Activated naive CD8-positive, alpha-beta T cell (primary cell): ENCODE measurements around the gene ONECUT3.

Experiments
- H3K27ac Mint-ChIP-seq: one replicate; pipeline ENCODE4 v1.8.0; 2021; ENCODE audit warnings: mixed read lengths
- H3K27me3 Mint-ChIP-seq: one replicate; pipeline ENCODE4 v1.8.0; 2021; ENCODE audit warnings: mixed read lengths
- H3K36me3 Mint-ChIP-seq: one replicate; pipeline ENCODE4 v1.8.0; 2021; ENCODE audit warnings: mixed read lengths
- H3K4me1 Mint-ChIP-seq: one replicate; pipeline ENCODE4 v1.8.0; 2021; ENCODE audit warnings: low read depth, mixed read lengths
- H3K4me3 Mint-ChIP-seq: one replicate; pipeline ENCODE4 v1.8.0; 2021; ENCODE audit warnings: mild to moderate bottlenecking, mixed read lengths
- H3K9me3 Mint-ChIP-seq: one replicate; pipeline ENCODE4 v1.8.0; 2021; ENCODE audit warnings: low read depth, mixed read lengths

ONECUT3 gene

GRCh38 chr19:1827566-1828278, 74.4 kb downstream of the ONECUT3 start:
- Mint-ChIP-seq H3K4me1 (peaks cover 1% of the 10 kb centered on the region), H3K27me3 (no peaks in the 10 kb centered on the region), H3K4me3 (no peak overlapping the region), H3K36me3 (no peaks in the 10 kb centered on the region), H3K9me3 (no peaks in the 10 kb centered on the region), H3K27ac (no peak overlapping the region)

DNA sequence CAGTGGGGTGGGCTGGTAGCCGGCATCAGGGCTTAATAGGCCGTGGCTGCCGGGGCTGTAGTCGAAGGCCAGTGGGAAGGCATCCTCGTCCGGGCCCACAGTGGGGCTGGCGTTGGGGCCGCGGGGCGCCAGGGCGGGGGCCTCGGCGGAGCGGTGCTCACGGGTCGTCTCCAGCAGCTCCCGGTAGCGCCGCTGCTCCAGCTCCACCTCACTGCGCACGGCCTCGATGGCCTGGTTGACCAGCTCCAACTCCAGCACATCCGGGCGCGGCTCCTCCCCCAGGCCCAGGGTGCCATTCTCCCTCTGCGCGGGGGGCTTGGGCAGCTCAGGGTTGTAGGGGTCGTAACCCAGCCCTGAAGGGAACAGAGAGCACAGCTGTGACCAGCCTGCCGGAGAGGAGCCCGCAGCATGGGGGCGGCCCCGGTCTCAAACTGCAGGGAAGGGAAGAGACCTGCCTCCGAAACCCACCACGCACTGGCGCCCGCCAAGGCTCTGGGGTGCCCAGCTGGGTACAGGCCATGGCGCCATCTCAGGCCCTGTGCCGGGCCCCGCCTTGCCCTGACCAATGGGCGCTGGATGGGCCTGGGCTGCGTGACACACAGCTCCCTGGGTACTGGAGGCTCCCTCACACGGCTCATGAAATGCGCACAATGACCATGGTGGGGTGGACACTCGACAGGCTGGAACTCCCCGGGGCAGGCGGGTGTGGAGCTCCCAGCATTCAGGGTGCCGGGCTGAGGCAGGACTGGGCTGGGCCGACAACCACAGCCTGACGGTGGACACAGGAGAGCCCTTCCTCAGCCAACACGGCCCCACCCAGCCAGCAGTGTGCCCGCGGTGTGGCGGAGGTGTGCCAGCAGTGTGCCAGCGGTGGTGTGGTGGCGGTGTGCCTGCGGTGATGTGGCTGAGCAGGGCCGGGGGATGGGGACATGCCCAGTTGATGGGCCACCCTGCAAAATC, 75.3 kb downstream of the ONECUT3 start:
- H3K4me3 Mint-ChIP-seq, result no peak overlapping the region
- no peak overlapping the region for H3K27ac Mint-ChIP-seq
- H3K9me3 Mint-ChIP-seq, result no peaks in the 10 kb centered on the region
- no peaks in the 10 kb centered on the region for H3K27me3 Mint-ChIP-seq
- H3K4me1 Mint-ChIP-seq, result peaks cover 3% of the 10 kb centered on the region
- H3K36me3 Mint-ChIP-seq, result no peaks in the 10 kb centered on the region

- H3K36me3 Mint-ChIP-seq, result no peaks in the 10 kb centered on the region
- no peak overlapping the region for H3K4me3 Mint-ChIP-seq
- H3K27ac Mint-ChIP-seq, result no peak overlapping the region
- H3K9me3 Mint-ChIP-seq, result no peaks in the 10 kb centered on the region
- H3K27me3 Mint-ChIP-seq, result no peaks in the 10 kb centered on the region
- peaks cover 5% of the 10 kb centered on the region for H3K4me1 Mint-ChIP-seq
These were observed 76.7 kb downstream of the ONECUT3 start for GRCh38 chr19:1829958-1830357.

- H3K4me3 Mint-ChIP-seq, result no peak overlapping the region
- H3K27me3 Mint-ChIP-seq, result no peaks in the 10 kb centered on the region
- H3K36me3 Mint-ChIP-seq, result no peaks in the 10 kb centered on the region
- H3K4me1 Mint-ChIP-seq, result peaks cover 5% of the 10 kb centered on the region
- H3K9me3 Mint-ChIP-seq, result no peaks in the 10 kb centered on the region
- no peak overlapping the region for H3K27ac Mint-ChIP-seq
These were observed 77.3 kb downstream of the ONECUT3 start for GRCh38 chr19:1830568-1830967.
